Left colon (tissue), 2 donors: ENCODE results near the gene UBA3. TPM values are rescaled to one million over a fixed set of nuclear protein-coding genes. Genes with fewer than 3 reads are reported as not detected.

ENCODE experiments used
- ATAC-seq: fragments of 200-7000 bp; cut with Tn5 transposase; one replicate; pipeline ENCODE4 v1.9.1; 2020; ENCODE audit warnings: mild to moderate bottlenecking, moderate library complexity
- DNase-seq, 2 donors: peaks; one replicate each; pipeline ENCODE4 v3.0.0-alpha.2; 2020
- intact Hi-C, 2 donors: fragments of 100-400 bp; cut with DNase I in 1 of 2; cut with micrococcal nuclease in 1 of 2; formaldehyde crosslinking; loops; one replicate each; pipeline versions ENCODE4 v1.11.2 to v1.14.0; 2022; cut with DNase I, micrococcal nuclease
- total RNA-seq, 2 donors: library from RNA; stranded (reverse); fragmentation: NEBNext Ultra II Directional; extraction: Animal tissue kit (Norgen Biotek cat#: 25700); gene quantifications; one replicate each; pipeline ENCODE4 v1.2.1, GENCODE V29; 2021
- donor health status: DM: no; HTN: no; CAD: no.
- donor health status: DM: yes; HTN: yes; CAD: no.

Gene UBA3
- total RNA-seq, 2 donors from 2014 or later = 46.7 to 47.6 TPM

DNA sequence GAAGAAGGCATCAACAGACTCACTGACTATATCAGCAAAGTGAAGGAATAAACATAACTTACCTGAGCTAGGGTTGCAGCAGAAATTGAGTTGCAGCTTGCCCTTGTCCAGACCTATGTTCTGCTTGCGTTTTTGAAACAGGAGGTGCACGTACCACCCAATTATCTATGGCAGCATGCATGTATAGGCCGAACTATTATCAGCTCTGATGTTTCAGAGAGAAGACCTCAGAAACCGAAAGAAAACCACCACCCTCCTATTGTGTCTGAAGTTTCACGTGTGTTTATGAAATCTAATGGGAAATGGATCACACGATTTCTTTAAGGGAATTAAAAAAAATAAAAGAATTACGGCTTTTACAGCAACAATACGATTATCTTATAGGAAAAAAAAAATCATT lies 24.4 kb upstream of the UBA3 start:
- DNase-seq (no peak), ATAC-seq (no peak)
- intact Hi-C loops = no loop called here

DNA sequence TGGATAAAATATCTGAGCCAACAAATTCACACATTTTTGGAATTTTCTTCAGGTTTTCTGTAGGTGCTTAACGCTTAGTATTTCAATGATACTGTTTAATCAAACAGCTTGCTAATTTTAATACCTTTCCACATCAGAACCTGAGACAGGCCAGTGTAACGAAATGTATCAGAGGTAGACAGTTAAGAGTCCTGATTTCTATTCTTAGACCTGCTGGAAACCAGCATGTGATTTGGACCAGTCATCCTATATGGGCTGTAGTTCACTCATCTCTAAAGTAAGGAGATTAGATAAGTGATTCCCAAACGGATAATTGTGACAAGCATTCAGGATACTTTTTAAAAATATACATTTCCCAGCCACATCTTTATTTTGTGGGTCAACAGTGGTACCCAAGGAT lies 23.0 kb upstream of the UBA3 start:
- ATAC-seq = no peak
- intact Hi-C loops = no loop called here
- no peak for DNase-seq

DNA sequence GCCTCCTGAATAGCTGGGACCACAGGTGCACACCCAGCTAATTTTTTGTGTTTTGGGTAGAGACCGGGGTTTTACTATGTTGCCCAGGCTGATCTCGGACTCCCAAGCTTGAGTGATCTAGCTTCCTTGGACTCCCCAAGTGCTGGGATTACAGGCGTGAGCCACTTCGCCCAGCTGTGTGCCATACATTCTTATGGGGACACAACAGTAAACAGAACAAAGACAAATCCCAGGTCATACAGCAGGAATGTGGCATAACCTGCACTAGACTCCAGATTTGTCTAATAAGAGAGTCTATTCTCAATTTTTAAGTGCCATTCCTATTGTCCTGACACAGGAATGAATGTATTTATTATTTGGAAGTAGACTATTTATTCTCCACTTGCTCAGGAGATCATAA lies 22.2 kb upstream of the UBA3 start:
- no peak for ATAC-seq
- intact Hi-C loops = no loop called here

DNA sequence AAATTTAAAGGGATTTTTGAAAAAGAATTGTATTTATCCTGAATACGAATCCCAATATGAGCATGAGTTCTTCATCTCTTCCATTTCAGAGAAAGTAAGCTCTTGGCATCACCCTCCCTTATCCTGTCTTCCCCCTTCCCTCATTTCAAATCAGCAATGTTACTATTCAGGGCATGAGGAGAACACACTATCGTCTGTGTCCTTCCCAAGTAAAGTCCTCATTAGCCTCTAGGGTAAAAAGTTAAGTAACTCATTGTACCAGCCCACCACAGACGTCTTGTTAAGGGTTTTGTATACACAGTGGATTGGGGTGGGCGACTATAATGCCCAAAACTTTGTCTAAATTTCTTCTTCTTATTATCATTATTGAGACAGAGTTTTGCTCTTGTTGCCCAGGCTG lies 19.4 kb upstream of the UBA3 start:
- intact Hi-C loops = no loop called here
- no peak for DNase-seq
- no peak for ATAC-seq

More for the DNA sequence above, 22.2 kb upstream of the UBA3 start:
- DNase-seq = no peak

DNA sequence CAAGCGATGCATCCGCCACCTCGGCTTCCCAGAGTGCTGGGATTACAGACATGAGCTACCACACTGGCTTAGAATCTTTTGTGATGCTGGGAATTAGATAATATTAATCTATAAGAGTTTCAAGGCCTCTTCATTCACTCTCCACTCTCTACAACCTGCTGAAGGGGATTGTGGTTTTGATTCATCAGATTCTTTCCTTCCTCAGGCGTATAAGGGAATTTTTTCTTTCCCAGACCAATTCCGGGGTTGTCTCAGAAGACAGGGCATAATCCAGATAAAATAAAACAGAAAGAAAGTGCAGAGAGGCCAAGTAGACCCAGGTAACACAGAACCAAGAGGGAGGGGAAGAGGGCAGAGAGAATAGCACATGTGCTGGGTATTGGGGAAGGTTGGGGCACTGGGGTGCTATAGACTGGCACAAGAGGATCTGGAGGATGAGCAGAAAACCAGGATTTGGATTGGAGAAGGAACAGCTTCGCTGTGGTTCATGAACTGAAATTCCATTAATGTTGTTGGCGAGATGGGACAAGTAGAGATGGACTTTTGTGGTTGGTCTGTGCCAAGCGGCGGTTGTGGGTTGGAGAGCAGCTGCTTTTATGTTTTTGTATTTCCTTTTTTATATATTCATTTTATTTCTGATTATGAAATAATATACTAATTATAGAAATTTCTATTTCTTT lies 17.4 kb upstream of the UBA3 start:
- intact Hi-C loops = no loop called here
- no peak for DNase-seq
- no peak for ATAC-seq

DNA sequence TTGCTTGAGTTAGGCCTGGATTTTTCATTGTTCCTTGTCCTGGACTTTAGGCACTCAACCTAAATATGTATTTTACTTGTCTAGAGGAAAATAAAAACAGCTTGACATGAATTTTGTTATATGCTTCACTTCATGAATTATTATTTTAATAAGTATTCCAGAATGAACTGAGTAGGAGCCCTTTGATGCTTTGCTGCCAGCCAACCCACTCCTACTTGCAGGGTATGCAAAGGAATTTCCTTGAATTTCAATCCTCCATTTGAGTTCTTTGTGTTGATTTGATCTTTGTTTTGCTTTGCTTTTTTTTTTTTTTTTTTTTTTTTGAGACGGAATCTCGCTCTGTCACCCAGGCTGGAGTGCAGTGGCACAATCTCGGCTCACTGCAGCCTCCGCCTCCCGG lies 16.1 kb upstream of the UBA3 start:
- intact Hi-C loops = no loop called here
- ATAC-seq = no peak
- no peak for DNase-seq

DNA sequence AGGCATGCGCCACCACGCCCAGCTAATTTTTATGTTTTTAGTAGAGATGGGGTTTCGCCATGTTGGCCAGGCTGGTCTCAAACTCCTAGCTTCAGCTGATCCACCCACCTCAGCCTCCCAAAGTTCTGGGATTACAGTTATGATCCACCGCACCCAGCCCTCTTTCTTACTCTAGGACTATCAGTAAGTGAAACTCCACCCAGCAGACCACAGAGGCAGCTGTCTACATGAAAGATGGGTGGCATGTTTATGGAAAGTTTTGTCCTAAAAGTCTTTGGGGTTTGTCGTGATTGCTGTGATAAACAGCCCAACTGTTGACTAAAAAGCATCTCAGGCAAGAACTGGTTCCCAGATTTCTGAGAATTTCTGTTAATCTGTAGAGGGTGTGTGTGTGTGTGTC lies 15.5 kb upstream of the UBA3 start:
- DNase-seq = no peak
- no peak for ATAC-seq

DNA sequence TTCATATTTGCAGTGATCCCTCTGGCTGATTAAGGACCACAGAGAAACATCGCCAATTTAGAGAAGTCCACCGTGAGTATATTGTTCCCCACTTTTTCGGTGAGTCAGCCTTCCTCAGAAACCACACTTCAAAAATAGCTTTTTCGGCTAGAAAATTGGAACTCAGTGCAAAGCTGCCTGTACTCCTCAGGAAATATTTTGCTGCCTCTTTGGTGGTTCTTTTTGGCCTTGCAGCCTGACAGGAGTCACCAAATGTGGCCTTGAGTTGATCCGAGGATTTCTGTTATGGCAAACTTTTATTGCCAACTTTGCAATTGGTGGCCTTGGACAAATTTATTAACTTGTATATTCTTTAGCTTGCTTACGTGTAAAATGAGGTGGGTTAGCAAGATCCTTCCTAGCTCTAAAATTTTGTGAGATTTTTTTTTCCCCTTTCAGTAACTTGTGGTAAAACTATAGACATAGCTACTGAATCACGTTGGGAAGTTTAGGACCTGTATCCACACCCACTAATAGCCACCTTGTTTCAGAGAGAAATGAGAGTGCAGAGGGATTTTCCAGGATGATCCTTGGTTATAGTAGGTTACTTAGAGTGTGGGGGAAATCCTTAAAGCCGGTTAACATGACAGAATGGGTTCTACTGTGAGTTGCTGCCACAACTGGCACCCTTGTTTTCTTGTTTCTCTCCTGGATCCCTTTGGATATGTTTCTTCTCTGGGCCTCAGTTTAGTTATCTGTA lies 14.5 kb upstream of the UBA3 start:
- ATAC-seq = no peak
- no peak for DNase-seq
- intact Hi-C loops = no loop called here

More for the DNA sequence above, 15.5 kb upstream of the UBA3 start:
- intact Hi-C loops = no loop called here

DNA sequence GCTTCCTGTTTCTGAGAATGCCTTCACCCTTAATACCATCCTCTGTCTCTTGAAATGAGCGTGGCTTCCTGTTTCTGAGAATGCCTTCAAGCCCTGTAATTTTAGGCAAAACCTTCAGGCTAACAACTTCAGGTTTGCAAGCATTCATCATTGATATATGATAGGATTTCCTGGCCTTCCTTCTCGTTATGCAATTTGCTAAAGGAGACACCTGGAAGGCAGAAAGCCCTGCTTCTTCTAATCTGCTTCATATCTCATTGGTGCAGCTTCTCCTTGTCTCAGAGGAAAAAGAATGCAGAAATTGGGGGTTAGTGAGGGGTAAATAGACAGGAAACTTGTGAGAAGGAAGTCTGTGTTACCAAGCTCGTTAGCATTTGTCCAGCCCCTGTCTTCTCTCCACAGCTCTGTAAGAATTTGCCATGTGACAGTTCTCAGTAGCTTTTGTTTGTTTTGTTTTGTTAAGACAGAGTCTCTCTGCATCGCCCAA lies 11.9 kb upstream of the UBA3 start:
- DNase-seq (no peak), ATAC-seq (no peak)
- intact Hi-C loops = no loop called here

DNA sequence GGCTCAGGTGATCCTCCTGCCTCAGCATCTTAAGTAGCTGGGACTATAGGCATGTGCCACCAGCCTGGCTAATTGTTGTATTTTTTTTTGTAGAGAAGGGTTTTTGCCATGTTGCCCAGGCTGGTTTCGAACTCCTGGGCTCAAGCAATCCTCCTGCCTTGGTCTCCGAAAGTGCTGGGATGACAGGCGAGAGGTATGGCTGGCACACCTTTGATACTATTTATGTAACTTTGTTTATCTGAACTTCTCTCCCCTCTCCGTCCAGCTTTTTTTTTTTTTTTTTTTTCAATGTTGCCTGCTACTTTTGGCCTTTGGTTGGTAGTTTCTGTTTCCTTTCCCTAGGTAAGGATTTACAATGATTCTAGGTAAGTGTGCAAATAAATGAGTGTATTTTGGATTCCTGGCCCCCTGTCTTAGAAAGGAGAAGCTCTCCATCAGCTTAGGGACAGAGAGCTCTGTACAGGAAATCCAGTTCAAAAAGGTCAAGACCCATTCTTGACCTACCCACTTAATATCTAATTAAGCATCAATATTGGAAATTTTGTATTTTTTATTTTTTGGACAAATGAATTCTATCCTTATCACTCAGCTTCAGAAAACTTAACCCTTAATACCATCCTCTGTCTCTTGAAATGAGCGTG lies 11.3 kb upstream of the UBA3 start:
- ATAC-seq (no peak), DNase-seq (no peak)
- intact Hi-C loops = no loop called here

DNA sequence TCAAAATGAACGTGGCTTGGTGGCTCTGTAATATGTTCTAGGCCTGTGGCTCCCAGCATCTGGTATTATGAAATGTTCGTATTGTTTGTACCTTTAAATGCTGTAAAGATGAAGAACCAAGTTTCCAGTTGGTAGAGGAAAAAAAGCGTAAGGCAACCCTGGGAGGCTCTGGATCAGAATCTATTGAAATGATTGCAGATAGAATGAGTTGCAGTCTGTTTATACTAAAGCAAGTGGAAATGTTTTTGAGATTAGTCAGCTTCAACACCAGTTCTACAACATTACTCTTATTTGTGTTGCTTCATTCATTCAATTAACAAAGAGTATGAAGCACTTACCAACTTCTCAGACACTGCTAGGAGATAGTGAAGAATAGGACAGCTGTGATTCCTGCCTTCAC lies 9.9 kb upstream of the UBA3 start:
- no peak for ATAC-seq
- DNase-seq = no peak
- intact Hi-C loops = no loop called here

DNA sequence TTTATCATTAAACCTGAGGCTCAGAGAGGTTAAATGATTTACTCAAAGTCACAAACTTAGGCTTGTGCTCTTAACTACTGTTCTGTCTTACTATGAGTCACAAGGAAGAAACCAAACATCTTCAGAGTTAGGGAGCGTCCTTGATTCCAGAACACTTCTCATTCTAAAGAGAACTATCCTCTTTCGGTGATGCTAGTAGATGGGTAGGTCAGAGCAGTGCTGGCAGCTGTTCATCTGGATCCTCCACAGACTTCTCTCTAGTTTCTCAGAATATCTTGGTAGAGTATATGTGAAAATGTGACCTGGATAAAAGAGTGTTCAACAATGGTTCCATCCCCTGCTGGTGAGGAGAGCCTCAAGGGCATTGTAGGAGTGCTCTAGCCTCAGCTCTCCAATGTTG lies 7.9 kb upstream of the UBA3 start:
- intact Hi-C loops = no loop called here
- peak; percentile 9 for ATAC-seq
- no peak for DNase-seq

DNA sequence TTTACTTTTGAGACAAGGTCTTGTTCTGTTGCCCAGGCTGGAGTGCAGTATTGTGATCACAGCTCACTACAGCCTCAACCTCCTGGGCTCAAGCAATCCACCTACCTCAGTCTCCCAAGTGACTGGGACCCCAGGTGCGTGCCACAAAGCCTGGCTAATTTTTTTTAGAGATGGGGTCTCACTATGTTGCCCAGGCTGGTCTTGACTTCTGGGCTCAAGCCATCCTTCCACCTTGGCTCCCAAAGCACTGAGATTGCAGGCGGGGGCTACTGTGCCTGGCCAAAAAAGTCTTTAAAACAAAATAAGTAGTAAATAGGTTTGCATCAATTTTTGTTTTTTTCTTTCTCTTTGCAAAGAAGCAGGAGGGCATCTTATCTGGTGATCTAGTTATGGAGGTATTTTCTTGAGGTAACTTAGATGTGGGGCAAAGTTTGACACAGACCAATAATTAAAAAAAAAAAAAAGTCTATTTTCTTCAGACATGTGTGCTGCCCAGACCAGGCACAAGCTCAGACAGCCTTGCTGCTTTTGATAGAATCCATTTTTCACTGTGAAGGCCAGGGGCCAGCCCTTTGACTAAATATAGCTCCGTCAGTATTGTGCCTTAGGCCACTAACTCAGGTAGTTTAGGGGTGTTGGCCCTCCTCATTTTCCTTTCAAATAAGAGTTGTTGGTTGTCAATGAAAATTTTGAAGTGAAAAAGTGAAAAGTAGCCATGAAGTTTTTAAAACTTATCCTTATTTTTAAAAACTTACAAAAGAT lies 7.0 kb upstream of the UBA3 start:
- no peak for ATAC-seq
- no peak for DNase-seq
- intact Hi-C loops = no loop called here

DNA sequence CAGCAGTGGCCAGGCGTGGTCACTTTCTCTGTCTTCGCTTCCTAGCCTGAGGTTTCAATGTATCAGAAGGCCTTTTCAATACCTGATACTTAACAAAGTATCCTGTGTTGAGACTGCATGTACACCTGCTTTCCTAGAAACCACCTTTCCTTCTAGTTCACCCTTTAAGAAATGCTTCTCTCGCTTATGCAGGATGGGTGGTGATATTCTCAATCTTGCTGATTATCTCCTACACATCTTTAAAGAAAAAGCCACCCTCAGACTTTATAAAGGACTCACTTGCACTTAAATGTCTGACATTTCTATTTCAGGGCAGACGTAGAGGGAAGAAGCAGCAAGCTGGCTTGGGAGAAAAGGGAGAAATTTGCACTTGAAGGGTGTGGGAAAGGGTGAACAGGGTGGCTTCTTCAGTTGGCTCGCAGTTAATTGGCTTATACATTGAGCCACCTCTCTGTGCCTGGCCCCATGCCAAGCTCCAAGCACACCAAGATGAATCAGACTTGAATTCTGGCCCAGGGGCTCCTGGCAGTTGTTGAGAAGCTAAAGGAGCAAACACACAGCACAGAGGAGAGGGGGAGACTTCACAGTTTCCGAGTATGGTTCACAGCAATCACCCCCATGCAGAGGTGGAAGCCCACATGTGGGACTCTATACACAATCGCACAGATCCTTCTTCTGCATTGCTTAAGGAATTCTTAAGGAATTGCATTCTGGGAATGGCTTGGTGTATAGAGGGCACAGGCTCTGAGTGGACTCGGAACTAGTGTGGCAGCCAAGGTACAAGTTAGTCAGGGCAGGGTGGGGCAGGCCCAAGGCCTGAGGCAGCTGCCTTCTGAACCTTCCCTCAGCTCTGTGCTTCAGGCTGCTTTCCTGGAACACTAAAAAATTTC lies 5.9 kb upstream of the UBA3 start:
- intact Hi-C loops = no loop called here
- DNase-seq (peak; percentile 92 to 94), ATAC-seq (peak; percentile 81)

DNA sequence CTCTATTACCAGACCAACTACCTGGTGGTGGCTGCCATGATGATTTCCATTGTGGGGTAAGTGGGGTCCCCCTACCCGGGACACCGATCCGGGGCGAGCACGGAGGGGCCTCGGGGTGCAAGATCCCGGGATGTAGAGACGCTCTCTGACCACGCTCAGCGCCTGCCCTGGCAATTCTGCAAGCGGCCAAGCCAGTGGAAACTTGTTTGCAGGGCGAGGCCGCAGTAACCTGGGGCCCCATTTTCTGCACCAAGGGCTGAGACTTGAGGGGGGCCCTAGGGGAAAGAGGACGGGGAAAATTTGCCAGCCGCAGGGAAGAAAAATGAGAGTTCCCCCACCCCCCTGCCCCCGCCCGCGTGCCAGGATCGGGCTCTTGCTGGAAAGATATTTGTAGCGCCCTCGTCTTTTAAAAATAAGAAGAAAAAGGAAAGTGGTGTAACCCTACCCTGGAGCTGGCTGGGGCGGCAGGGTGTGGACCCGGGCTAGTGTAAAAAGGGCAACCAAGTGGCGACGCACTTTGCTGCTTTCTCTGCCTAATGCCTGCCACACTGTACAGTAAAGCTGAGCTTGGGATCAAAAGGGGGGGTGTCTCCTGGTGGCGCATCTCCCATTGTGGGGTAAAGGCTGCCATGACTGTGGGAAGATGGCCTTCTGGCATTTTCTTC lies 5.1 kb upstream of the UBA3 start:
- ATAC-seq = peak; percentile 30

DNA sequence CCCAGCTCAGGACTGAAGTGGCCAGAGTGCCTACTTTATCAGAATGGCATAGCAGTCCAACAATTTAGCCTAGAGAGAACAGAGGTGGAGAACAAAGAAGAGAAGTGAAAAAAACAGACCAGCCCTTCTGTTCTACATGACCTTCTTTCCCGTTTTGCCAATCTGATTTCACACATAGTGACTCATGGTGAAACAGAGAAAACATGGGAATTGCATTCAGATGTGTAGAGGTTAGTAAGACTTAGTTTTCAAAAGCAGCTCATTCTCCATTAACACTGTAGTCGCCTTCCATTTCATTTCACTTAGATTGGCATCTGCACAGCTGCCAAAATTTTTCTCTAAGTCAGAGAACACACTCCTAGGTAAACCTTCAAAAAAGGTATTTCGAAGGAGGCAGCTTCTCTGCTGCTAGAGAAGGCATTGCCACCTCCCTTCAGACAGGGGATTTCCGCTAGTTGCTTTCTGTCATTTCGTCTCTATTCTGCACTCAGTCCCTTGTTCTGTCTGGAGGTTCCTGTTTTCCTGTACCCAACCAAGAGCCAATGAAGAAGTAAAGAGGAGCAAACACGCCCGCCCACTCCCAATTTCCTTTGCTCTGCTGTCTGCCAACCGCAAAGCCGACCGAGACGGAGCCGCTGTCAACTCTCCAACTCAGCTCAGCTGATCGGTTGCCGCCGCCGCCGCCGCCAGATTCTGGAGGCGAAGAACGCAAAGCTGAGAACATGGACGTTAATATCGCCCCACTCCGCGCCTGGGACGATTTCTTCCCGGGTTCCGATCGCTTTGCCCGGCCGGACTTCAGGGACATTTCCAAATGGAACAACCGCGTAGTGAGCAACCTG lies 4.4 kb upstream of the UBA3 start, which contains the start of gene ARL6IP5:
TSS of gene ARL6IP5 (plus strand) at position 612 of the 842 bp plus-strand sequence. CDS start at position 723, 111 bp downstream.
- intact Hi-C loops = no loop called here
- peak; percentile 95 to 96 for DNase-seq
- ATAC-seq = peak; percentile 66

More for the DNA sequence above, 5.1 kb upstream of the UBA3 start:
- DNase-seq = peak; percentile 43 to 53
- intact Hi-C loops = no loop called here

DNA sequence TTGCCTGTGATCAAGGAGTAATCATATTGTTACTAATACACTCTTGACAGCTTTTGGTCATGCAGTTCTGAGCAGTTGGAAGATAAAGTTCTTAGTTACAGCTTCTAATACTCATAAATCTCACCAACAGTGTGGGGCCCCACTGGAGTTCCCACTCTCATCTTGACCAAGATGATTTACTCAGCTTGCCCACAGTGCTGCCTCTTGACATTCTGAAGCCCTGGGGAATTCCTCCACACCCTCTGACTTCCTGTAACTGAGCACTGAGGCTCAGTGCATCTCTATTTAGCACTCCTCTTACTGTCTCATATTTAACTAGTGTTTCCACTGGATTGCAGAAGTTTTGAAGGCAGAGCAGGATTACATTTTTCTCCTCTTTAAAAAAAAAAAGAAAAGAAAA lies 2.6 kb upstream of the UBA3 start:
- ATAC-seq = no peak
- peak in 1 of 2 donors; percentile 56 for DNase-seq
- intact Hi-C loops = no loop called here
